Activated CD4-positive, alpha-beta memory T cell treated with anti-CD3 and anti-CD28 coated beads for 36 hours (primary cell): ENCODE measurements around the gene ZEB2. TPM values are rescaled to one million over a fixed set of nuclear protein-coding genes. Genes with fewer than 3 reads are reported as not detected.

Source experiments
- CTCF ChIA-PET: fragments of 350-600 bp; sonication (Branson Sonifier 250); formaldehyde crosslinking; loops from one replicate; lab custom pipeline; 2021; ENCODE audit warnings: antibody characterized with exemption, inconsistent platforms; lab: Charles Lee
- POLR2A ChIA-PET: fragments of 350-600 bp; sonication (Branson Sonifier 250); formaldehyde crosslinking; loops from one replicate; lab custom pipeline; 2021; ENCODE audit warnings: antibody characterized with exemption; lab: Charles Lee
- DNase-seq: peaks from one replicate; pipeline ENCODE4 v3.0.0-alpha.2; 2020
- H3K27ac Mint-ChIP-seq: one replicate; pipeline ENCODE4 v1.8.0; 2021; ENCODE audit warnings: mixed read lengths
- H3K27me3 Mint-ChIP-seq: one replicate; pipeline ENCODE4 v1.8.0; 2021; ENCODE audit warnings: mixed read lengths
- H3K36me3 Mint-ChIP-seq: one replicate; pipeline ENCODE4 v1.8.0; 2021; ENCODE audit warnings: mixed read lengths
- H3K4me1 Mint-ChIP-seq: one replicate; pipeline ENCODE4 v1.8.0; 2021; ENCODE audit warnings: low read depth, mixed read lengths
- H3K4me3 Mint-ChIP-seq: one replicate; pipeline ENCODE4 v1.8.0; 2021; ENCODE audit warnings: mild to moderate bottlenecking, mixed read lengths
- H3K9me3 Mint-ChIP-seq: one replicate; pipeline ENCODE4 v1.8.0; 2021; ENCODE audit warnings: mixed read lengths
- intact Hi-C: fragments of 100-400 bp; cut with micrococcal nuclease; formaldehyde crosslinking; loops from one replicate; pipeline ENCODE4 v1.15.1; 2023
- total RNA-seq, 2 experiments: library from RNA; stranded (reverse); gene quantifications; one replicate each; pipeline ENCODE4 v1.2.3, GENCODE V29; 2021

ZEB2 gene
- total RNA-seq, 2 experiments from 2014 or later, result 16.8 to 17.1 TPM

- Mint-ChIP-seq H3K9me3 (no peaks in the 10 kb centered on the region), H3K27ac (no peak overlapping the region), H3K4me3 (no peak overlapping the region), H3K36me3 (no peaks in the 10 kb centered on the region), H3K4me1 (peaks cover 5% of the 10 kb centered on the region), H3K27me3 (peaks cover 6% of the 10 kb centered on the region)
- POLR2A ChIA-PET, result no interaction called here
- no peak for DNase-seq
- CTCF ChIA-PET, result interaction anchor here (0.6 kb wide), 1 partner anchor 43 kb away, joined by 3 read pairs; no protein-coding TSS in a partner anchor
- intact Hi-C loops, result no loop called here
Observed at GRCh38 chr2:144481109-144481508, 38.8 kb downstream of the ZEB2 start.

GRCh38 chr2:144480285-144480684, 39.6 kb downstream of the ZEB2 start:
- intact Hi-C loops, result no loop called here
- Mint-ChIP-seq H3K4me3 (no peak overlapping the region), H3K27me3 (peaks cover 6% of the 10 kb centered on the region), H3K4me1 (peaks cover 5% of the 10 kb centered on the region), H3K27ac (no peak overlapping the region), H3K36me3 (no peaks in the 10 kb centered on the region), H3K9me3 (no peaks in the 10 kb centered on the region)
- DNase-seq, result no peak
- POLR2A ChIA-PET, result no interaction called here
- CTCF ChIA-PET, result interaction anchor here (0.6 to 0.7 kb wide), 2 partner anchors 44 to 51 kb away, joined by 3 read pairs; no protein-coding TSS in a partner anchor

GRCh38 chr2:144479659-144480058, 40.3 kb downstream of the ZEB2 start:
- peaks cover 6% of the 10 kb centered on the region for H3K27me3 Mint-ChIP-seq
- no peaks in the 10 kb centered on the region for H3K9me3 Mint-ChIP-seq
- peaks cover 7% of the 10 kb centered on the region for H3K4me1 Mint-ChIP-seq
- ChIA-PET POLR2A (no interaction called here), CTCF (no interaction called here)
- intact Hi-C loops, result no loop called here
- H3K36me3 Mint-ChIP-seq, result no peaks in the 10 kb centered on the region
- DNase-seq, result no peak
- H3K27ac Mint-ChIP-seq, result no peak overlapping the region
- no peak overlapping the region for H3K4me3 Mint-ChIP-seq

- intact Hi-C loops, result no loop called here
- POLR2A ChIA-PET, result no interaction called here
- H3K27me3 Mint-ChIP-seq, result peaks cover 6% of the 10 kb centered on the region
- H3K4me1 Mint-ChIP-seq, result peaks cover 7% of the 10 kb centered on the region
- CTCF ChIA-PET, result no interaction called here
- no peaks in the 10 kb centered on the region for H3K36me3 Mint-ChIP-seq
- H3K9me3 Mint-ChIP-seq, result no peaks in the 10 kb centered on the region
- no peak for DNase-seq
- no peak overlapping the region for H3K27ac Mint-ChIP-seq
- no peak overlapping the region for H3K4me3 Mint-ChIP-seq
Observed at GRCh38 chr2:144479138-144479537, 40.8 kb downstream of the ZEB2 start.

GRCh38 chr2:144477957-144478311, 42.0 kb downstream of the ZEB2 start:
- ChIA-PET CTCF (no interaction called here), POLR2A (no interaction called here)
- H3K27me3 Mint-ChIP-seq, result peaks cover 6% of the 10 kb centered on the region
- H3K36me3 Mint-ChIP-seq, result no peaks in the 10 kb centered on the region
- H3K4me3 Mint-ChIP-seq, result no peak overlapping the region
- no peaks in the 10 kb centered on the region for H3K9me3 Mint-ChIP-seq
- no peak overlapping the region for H3K27ac Mint-ChIP-seq
- intact Hi-C loops, result no loop called here
- H3K4me1 Mint-ChIP-seq, result peaks cover 7% of the 10 kb centered on the region
- DNase-seq, result no peak

- CTCF ChIA-PET, result no interaction called here
- Mint-ChIP-seq H3K4me1 (peaks cover 7% of the 10 kb centered on the region), H3K9me3 (no peaks in the 10 kb centered on the region), H3K27me3 (peaks cover 6% of the 10 kb centered on the region), H3K27ac (no peak overlapping the region), H3K4me3 (no peak overlapping the region), H3K36me3 (no peaks in the 10 kb centered on the region)
- POLR2A ChIA-PET, result no interaction called here
- intact Hi-C loops, result no loop called here
- DNase-seq, result no peak
Observed at GRCh38 chr2:144477281-144477956, 42.5 kb downstream of the ZEB2 start.

GRCh38 chr2:144476682-144477081, 43.2 kb downstream of the ZEB2 start:
- no peak overlapping the region for H3K27ac Mint-ChIP-seq
- no peaks in the 10 kb centered on the region for H3K36me3 Mint-ChIP-seq
- peaks cover 4% of the 10 kb centered on the region for H3K4me1 Mint-ChIP-seq
- DNase-seq, result no peak
- no peaks in the 10 kb centered on the region for H3K9me3 Mint-ChIP-seq
- ChIA-PET POLR2A (no interaction called here), CTCF (no interaction called here)
- no peaks in the 10 kb centered on the region for H3K27me3 Mint-ChIP-seq
- intact Hi-C loops, result no loop called here
- no peak overlapping the region for H3K4me3 Mint-ChIP-seq

- Mint-ChIP-seq H3K27ac (no peak overlapping the region), H3K36me3 (no peaks in the 10 kb centered on the region), H3K4me1 (peaks cover 13% of the 10 kb centered on the region), H3K4me3 (no peak overlapping the region), H3K9me3 (no peaks in the 10 kb centered on the region), H3K27me3 (no peaks in the 10 kb centered on the region)
- no peak for DNase-seq
- CTCF ChIA-PET, result interaction anchor here (0.7 kb wide), 1 partner anchor 60 kb away, joined by 4 read pairs; no protein-coding TSS in a partner anchor
- intact Hi-C loops, result no loop called here
- POLR2A ChIA-PET, result no interaction called here
Observed at GRCh38 chr2:144475569-144476275, 44.2 kb downstream of the ZEB2 start.

- Mint-ChIP-seq H3K27ac (no peak overlapping the region), H3K4me3 (no peak overlapping the region), H3K27me3 (no peaks in the 10 kb centered on the region), H3K9me3 (no peaks in the 10 kb centered on the region), H3K36me3 (no peaks in the 10 kb centered on the region), H3K4me1 (peaks cover 15% of the 10 kb centered on the region)
- no peak for DNase-seq
- intact Hi-C loops, result no loop called here
- POLR2A ChIA-PET, result no interaction called here
- CTCF ChIA-PET, result no interaction called here
Observed at GRCh38 chr2:144475044-144475443, 44.9 kb downstream of the ZEB2 start.

GRCh38 chr2:144474017-144474416, 45.9 kb downstream of the ZEB2 start:
- no peak for DNase-seq
- Mint-ChIP-seq H3K36me3 (no peaks in the 10 kb centered on the region), H3K4me3 (no peak overlapping the region), H3K27ac (no peak overlapping the region), H3K9me3 (no peaks in the 10 kb centered on the region), H3K27me3 (peaks cover 1% of the 10 kb centered on the region), H3K4me1 (peaks cover 15% of the 10 kb centered on the region)
- ChIA-PET CTCF (no interaction called here), POLR2A (no interaction called here)
- intact Hi-C loops, result no loop called here

- Mint-ChIP-seq H3K4me3 (no peak overlapping the region), H3K27me3 (peaks cover 4% of the 10 kb centered on the region), H3K4me1 (peaks cover 16% of the 10 kb centered on the region), H3K27ac (no peak overlapping the region), H3K36me3 (no peaks in the 10 kb centered on the region), H3K9me3 (no peaks in the 10 kb centered on the region)
- no peak for DNase-seq
- ChIA-PET CTCF (no interaction called here), POLR2A (no interaction called here)
- intact Hi-C loops, result no loop called here
Observed at GRCh38 chr2:144472911-144473310, 47.0 kb downstream of the ZEB2 start.

GRCh38 chr2:144472046-144472412, 47.9 kb downstream of the ZEB2 start:
- Mint-ChIP-seq H3K4me1 (peaks cover 22% of the 10 kb centered on the region), H3K4me3 (no peak overlapping the region)

More at GRCh38 chr2:144472046-144472412, 47.9 kb downstream of the ZEB2 start:
- H3K27ac Mint-ChIP-seq, result no peak overlapping the region
- H3K27me3 Mint-ChIP-seq, result peaks cover 6% of the 10 kb centered on the region
- H3K36me3 Mint-ChIP-seq, result no peaks in the 10 kb centered on the region
- POLR2A ChIA-PET, result no interaction called here
- no peak for DNase-seq
- intact Hi-C loops, result no loop called here
- CTCF ChIA-PET, result no interaction called here
- H3K9me3 Mint-ChIP-seq, result no peaks in the 10 kb centered on the region
